HG02763 (cell line): Measurements from ENCODE around the gene PIGL.
"Not testable (repeated sequence)": the region's sequence is repeated elsewhere in the genome, so short reads cannot be mapped to it uniquely, and the experiment has no call there.

Source experiments
- ATAC-seq: cut with Tn5 transposase; IDR thresholded peaks from one replicate; pipeline ENCODE4 v1.9.1; 2021; ENCODE audit warnings: mild to moderate bottlenecking, moderate library complexity; ENCODE audit not compliant: unreplicated experiment

The PIGL gene

GRCh38 chr17:16304830-16305229 is 87.8 kb downstream of the PIGL start:
- no peak for ATAC-seq

- no peak for ATAC-seq
These were observed 89.2 kb downstream of the PIGL start for GRCh38 chr17:16306211-16306610.

- ATAC-seq: not testable (repeated sequence)
These were observed 95.1 kb downstream of the PIGL start for GRCh38 chr17:16312061-16312460.

- no peak for ATAC-seq
These were observed 96.4 kb downstream of the PIGL start for GRCh38 chr17:16313139-16314090.

- ATAC-seq: no peak
These were observed 97.2 kb downstream of the PIGL start for GRCh38 chr17:16314189-16314588.

- ATAC-seq: no peak
These were observed 97.8 kb downstream of the PIGL start for GRCh38 chr17:16314859-16315258.

GRCh38 chr17:16319969-16320368 is 103.0 kb downstream of the PIGL start:
- no peak for ATAC-seq

GRCh38 chr17:16322636-16323035 is 105.6 kb downstream of the PIGL start:
- no peak for ATAC-seq

GRCh38 chr17:16325964-16326363 is 109.0 kb downstream of the PIGL start:
- no peak for ATAC-seq

GRCh38 chr17:16327018-16327417 is 110.0 kb downstream of the PIGL start:
- no peak for ATAC-seq

GRCh38 chr17:16328997-16329396 is 112.0 kb downstream of the PIGL start:
- ATAC-seq: no peak

GRCh38 chr17:16329519-16330271 is 112.7 kb downstream of the PIGL start:
- no peak for ATAC-seq

- no peak for ATAC-seq
These were observed 121.4 kb downstream of the PIGL start for GRCh38 chr17:16338391-16338790.

- ATAC-seq: no peak
These were observed 122.4 kb downstream of the PIGL start for GRCh38 chr17:16339402-16339801.

GRCh38 chr17:16339959-16340358 is 122.9 kb downstream of the PIGL start:
- no peak for ATAC-seq

- no peak for ATAC-seq
These were observed 126.0 kb downstream of the PIGL start for GRCh38 chr17:16342979-16343378.

GRCh38 chr17:16343569-16343968 is 126.6 kb downstream of the PIGL start:
- no peak for ATAC-seq

GRCh38 chr17:16345565-16345964 is 128.6 kb downstream of the PIGL start:
- ATAC-seq: no peak

GRCh38 chr17:16346721-16347271 is 129.8 kb downstream of the PIGL start:
- no peak for ATAC-seq

- no peak for ATAC-seq
These were observed 131.6 kb downstream of the PIGL start for GRCh38 chr17:16348586-16348985.

- no peak for ATAC-seq
These were observed 132.4 kb downstream of the PIGL start for GRCh38 chr17:16349431-16349830.

GRCh38 chr17:16351831-16352230 is 134.8 kb downstream of the PIGL start:
- ATAC-seq: no peak
